GM18870 (cell line): ENCODE measurements around the gene HSD17B13.
"Not testable (repeated sequence)": the region's sequence is repeated elsewhere in the genome, so short reads cannot be mapped to it uniquely, and the experiment has no call there.

Experiments used
- ATAC-seq: cut with Tn5 transposase; IDR thresholded peaks from one replicate; pipeline ENCODE4 v1.9.1; 2021; ENCODE audit warnings: moderate library complexity; ENCODE audit not compliant: unreplicated experiment

The HSD17B13 gene

DNA sequence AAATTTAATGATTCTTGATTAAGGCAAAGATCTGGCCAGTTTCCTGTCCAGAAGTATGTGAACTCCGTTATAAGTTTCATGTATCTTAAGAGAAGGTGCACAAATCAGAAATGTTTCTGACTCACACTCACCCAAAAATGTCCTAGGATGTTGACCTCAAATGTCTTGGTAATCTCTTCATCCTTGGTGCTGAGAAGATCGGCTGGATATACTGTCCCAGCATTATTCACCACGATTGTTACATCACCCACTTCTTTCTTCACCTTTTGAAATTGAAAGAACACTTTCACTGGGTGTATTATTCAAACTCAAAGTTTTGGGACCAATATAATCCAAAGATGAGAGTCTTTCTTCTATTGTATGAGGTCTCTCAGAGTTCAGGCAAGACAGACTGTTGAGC is 5.7 kb downstream of the HSD17B13 start:
- ATAC-seq: no peak

DNA sequence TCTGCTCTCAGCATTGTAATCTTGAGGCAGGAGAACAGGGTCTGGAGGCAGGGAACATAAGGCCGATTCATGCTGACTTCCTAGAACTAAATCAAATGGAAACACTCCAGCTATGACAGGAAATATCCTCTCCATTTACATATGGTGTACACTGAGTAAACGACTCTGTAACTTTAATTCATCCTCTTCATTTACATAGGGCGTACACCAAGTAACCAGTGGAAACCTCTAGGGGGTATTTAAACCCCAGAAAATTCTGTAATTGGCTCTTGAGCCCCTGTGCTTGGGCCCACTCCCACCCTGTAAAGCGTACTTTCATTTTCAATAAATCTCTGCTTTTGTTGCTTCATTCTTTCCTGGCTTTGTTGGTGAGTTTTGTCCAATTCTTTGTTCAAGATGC is 7.7 kb downstream of the HSD17B13 start:
- not testable (repeated sequence) for ATAC-seq

DNA sequence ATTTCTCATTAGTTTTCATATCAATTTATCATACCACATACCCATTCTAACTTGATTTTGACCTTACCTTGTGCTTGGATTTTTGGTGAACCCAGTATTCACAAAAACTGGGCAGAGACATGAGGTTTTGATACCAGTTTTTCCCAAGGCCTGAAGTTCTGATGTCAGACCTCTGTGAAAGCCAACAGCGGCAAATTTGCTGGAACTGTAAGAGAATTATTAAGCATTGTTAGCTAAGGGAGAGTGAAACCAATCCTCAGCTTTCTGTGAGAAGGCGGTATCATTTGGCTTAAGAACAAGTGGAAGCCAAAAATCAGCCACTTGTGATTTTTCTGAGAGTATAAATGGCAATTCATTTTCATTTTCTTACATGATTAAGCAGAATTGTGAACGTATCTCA is 8.9 kb downstream of the HSD17B13 start:
- no peak for ATAC-seq

DNA sequence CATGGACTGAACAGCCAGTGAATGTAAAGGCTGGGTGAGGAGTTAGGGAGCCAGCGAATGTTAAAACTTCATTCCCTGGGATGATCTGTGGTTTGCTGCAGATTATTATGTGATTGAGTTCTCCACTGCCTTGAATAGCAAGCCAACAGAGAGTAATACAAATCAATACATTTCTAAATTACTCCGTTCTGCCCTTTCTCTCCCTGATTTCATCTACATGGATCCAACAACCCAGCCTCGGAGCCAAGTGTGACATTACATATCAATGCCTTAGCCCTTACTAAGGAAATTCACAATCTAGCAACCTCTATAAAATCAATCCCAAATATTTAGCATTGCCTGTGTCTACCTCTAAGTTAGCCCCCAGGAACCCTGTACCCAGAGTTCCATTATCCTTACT is 11.0 kb downstream of the HSD17B13 start:
- ATAC-seq: no peak

DNA sequence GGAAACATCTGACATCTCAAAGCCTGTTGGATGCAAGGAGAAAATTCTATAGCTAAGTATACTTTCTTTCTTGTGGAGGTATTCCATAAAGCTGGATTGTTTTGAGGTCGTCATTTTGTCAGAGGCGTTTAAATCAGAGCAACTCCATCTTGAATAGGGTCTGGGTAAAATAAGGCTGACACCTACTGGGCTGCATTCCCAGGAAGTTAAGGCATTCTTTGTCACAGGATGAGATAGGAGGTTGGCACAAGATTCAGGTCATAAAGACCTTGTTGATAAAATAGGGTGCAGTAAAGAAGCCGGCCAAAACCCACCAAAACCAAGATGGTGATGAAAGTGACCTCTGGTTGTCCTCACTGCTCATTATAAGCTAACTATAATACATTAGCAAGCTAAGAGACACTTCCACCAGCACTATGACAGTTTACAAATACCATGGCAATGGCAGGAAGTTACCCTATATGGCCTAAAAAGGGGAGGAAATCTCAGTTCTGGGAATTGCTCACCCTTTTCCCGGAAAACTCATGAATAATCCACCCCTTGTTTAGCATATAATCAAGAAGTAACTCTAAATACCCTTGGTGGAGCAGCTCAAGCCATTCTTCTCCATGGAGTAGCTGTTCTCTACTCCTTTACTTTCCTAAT is 11.9 kb downstream of the HSD17B13 start:
- ATAC-seq: no peak

DNA sequence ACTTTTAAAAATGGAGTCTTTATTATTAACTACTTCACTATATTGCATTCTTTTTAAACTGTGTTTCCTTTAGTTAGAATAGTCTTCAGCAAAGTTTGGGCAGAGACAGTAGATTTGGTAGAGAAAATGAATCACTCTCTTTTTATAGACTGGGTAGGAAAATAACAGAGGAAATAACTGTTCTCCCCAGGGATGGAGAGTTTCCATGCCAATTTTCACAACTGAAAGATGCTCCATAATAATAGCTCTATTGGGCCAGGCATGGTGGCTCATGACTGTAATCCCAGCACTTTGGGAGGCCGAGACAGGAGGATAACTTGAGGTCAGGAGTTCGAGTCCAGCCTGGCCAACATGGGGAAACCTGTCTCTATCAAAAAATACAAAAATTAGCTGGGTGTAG is 13.1 kb downstream of the HSD17B13 start:
- no peak for ATAC-seq

DNA sequence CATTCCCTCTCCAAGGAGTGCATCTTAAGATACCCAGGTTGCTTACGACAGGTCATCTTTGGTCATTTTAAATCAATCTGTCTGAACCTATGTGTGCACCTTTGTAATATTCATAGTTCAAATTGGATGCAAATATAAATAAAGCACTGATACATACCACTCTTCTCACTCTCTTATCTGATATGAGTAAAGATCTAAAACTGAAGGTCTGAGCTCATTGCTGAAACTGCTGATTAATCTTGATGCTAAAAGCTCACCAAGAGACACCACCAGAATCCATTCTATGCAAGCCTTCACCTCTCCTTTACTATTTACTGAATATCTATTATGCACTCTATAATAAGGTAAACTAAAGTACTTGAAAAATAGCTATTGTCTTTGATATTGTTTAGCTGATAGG is 16.6 kb downstream of the HSD17B13 start:
- peak; percentile 69 for ATAC-seq

DNA sequence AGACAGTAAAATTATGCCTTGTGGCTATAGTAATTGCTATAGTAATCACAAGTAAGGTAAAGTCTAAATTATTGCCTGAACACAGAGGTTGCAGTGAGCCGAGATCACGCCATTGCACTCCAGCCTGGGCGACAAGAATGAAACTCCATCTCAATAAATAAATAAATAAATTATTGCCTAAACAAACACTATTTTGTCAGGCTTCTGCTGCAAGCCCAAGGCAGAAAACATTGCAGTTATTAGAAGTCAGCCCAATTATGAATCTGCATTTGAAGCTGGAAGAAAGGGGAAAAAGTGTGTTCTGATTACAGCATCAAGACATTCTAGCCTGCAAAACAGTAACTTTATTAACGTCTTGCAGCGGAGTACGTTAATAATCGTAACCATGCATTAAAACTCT is 17.1 kb downstream of the HSD17B13 start:
- no peak for ATAC-seq

DNA sequence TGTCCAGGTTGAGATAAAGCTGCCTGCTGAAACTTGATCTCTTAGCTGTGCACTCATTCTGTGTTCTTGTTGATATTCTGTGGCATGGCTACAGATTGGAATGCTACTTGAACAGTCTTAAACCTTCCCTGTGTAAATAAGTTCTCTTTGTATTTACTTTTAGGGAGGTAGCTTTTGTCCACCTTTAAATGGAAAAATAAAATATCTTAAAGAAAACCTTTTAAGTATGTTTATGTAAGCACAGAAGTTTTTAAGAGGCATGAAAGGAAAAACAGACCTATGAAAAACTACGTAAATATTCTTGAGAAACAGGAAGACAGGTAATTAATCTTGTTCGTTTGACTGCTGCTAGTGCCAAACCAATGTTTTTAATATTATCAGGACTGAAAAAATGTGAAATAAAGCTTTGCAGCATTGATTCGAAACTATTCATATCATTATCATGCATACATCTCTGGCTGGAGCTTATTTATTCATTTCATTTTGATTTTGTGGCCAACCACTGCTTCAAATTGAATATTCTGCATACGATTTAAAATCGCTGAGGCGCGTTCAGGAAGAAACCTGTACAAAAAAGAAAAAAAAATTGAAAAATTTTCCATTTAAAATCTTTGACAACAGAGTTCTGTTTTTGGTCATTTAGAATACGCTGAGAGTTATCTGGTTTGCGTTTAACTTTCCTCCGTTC is 17.8 kb downstream of the HSD17B13 start:
- ATAC-seq: no peak

DNA sequence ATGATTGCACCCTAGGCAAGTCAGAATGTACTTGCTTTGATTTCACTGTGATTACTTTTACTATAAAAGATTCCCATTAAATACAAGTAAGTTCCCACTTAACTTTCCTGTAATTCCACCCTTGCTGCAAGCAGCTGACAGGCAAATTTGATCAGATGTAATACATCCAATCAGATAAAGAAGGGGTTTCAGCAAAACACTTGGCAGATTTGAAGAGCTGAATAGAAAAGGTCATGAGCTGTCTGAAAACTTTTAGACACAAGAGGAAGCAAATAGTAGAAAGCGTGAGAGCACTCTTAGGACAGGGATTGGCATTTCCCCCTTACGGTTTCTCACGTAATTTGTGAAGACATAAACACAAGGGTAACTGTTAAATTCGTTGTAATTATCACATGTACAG is 22.8 kb downstream of the HSD17B13 start:
- ATAC-seq: no peak

DNA sequence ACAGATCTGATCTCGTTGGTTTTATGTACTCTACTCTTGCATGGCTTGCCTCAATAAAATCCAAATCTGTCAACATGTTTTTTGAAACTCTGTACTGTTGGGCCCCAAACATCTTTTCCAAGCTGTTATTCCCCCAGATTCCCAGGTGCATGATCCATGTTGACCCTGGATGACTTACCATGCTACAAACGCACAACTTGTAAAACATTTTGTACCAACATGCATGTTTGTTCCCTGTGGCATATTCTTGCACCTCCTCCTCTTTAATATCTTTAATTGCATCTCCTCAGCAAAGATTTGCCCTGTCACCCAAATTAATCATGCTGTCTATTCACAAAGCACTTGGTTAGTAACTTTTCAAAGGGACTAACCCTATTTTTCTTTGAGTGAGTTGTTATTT is 24.3 kb downstream of the HSD17B13 start:
- ATAC-seq: no peak

DNA sequence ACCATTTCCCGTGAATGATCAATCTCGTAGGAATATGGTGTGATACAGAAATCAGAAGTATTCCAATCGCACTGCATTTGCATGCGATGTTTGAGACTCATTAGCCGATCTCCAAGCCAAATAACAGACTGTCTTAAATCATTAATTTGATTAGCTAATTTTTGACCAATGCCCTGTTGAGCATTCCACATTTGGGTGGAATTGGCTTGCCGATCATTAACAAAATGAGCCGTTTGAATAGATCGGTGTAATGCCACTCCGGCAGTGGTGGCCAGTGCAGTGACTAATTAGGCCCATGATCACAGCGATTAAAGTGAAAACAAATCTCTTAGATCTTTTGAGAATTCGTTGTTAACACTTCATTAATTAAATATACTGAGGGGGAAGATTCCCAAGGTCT is 27.8 kb downstream of the HSD17B13 start:
- not testable (repeated sequence) for ATAC-seq

DNA sequence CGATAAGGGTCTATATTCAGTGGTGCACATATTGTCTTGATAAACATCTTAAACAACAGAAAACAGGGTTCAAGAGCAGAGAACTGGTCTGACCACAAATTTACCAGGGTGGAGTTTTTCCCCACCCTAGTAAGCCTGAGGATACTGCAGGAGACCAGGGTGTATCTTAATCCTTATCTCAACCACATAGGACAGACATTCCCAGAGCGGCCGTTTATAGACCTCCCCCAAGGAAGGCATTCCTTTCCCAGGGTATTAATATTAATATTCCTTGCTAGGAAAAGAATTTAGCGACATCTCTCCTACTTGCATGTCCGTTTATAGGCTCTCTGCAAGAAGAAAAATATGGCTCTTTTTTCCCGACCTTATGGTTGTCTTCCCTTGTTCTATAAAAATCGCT is 28.8 kb downstream of the HSD17B13 start:
- ATAC-seq: not testable (repeated sequence)

DNA sequence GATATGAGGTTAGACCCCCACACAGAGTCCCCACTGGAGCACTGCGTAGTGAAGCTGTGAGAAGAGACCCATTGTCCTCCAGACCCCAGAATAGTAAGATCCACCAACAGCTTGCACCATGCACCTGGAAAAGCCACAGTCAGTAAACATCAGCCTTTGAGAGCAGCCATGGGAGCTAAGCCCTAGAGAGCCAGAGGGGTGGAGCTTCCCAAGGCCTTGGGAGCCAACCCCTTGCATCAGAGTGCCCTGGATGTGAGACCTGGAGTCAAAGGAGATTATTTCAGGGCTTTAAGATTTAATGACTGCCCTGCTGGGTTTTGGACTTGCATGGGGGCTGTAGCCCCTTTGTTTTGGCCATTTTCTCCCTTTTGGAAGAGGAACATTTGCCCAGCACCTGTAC is 35.7 kb downstream of the HSD17B13 start:
- no peak for ATAC-seq

DNA sequence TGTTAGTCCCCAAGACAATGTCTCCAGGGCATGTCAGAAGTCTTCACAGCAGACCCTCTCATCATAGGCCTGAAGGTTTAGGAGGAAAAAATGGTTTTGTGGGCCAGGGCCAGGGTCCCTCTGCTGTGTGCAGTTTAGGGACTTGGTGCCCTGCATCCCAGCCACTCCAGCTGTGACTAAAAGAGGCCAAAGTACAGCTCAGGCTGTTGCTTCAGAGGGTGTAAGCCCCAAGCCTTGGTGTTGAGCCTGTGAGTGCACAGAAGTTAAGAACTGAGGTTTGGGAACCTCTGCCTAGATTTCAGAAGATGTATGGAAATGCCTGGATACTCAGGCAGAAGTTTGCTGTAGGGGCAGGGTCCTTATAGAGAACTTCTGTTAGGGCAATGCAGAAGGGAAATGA is 38.4 kb downstream of the HSD17B13 start:
- not testable (repeated sequence) for ATAC-seq

DNA sequence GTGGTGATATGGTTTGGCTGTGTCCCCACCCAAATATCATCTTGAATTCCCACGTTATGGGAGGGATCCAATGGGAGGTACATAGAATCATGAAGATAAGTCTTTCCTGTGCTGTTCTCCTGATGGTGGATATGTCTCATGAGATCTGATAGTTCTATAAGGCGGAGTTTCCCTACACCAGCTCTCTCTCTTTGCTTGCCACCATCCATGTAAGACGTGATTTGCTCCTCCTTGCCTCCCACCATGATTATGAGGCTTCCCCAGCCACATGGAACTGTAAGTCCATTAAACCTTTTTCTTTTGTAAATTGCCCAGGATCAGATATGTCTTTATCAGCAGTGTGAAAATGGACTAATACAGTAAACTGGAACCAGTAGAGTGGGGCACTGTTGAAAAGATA is 39.5 kb downstream of the HSD17B13 start:
- no peak for ATAC-seq

DNA sequence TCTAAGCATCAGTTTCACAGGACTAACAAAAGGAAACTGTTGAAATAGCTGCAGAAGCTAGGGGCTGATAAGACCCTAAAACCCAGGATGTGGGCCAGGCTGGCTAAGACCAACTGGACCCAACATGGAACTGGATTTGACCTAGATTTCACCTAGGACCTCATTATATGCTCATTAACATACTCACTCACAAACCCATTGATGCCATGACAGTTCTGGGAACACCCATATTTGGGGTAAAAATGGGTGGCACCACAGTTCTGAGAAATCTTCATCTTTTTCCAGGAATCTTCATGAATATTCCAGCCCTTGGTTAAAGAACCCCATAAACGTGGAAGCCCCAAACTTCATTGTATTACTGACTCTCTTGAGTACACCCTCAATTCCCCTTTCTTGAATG is 41.1 kb downstream of the HSD17B13 start:
- ATAC-seq: no peak

DNA sequence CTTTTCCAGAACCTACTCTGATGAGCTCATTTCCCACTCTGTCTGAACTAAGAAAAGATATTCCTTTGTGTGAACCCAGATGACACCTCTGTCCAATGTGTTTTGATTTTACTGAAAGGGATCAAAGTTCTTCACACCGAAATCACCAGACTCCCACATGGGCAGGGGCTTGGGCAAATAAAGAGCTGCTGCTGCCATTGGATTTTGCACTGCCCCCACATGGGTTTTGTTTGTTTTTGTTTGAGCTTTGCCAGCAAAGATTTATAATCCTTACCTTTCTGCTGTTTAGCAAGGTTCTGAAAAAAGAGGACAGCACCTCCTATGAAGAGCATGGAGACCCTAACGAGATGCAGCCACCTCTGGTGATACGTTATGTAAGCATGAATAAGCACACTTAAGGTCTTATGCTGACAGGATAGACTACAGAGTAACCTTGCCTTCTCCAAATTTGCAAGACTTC is 44.3 kb downstream of the HSD17B13 start:
- no peak for ATAC-seq

DNA sequence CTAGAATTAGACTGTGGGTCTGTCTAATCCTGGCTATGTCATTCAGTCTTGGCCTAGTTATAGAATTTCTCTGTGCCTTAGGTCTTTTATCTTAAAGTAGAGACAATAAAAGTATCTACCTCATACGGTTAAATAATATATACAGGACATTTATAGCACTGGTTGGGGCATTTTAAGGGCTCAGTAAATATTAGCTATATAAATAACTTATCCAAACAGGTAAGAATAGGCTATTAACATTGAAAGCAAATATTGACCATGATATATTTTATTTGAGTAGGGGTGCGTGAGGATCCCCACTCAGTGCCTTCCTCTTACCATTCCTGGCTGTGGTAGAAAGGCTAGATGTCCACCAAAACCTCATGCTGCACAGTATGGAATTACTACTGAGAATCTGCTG is 47.4 kb downstream of the HSD17B13 start:
- no peak for ATAC-seq

DNA sequence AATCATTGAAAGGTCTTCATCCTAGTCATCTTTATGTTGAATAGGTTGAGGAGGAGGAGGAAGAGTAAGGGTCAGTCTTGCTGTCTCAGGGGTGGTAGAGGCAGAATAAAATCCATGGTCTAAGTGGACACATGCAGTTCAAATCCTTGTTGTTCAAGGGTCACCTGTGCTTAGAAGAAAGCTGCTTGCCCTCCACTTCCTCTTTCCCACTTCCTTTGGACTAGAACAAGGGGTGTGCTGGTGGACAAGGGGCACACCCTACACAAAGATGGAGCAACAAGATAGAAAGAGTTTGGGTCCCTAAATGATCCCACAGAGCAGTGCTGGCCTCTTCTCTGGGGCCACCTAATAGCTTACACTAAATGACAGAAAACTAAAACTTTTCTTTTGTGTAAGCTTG is 47.9 kb downstream of the HSD17B13 start:
- ATAC-seq: no peak

DNA sequence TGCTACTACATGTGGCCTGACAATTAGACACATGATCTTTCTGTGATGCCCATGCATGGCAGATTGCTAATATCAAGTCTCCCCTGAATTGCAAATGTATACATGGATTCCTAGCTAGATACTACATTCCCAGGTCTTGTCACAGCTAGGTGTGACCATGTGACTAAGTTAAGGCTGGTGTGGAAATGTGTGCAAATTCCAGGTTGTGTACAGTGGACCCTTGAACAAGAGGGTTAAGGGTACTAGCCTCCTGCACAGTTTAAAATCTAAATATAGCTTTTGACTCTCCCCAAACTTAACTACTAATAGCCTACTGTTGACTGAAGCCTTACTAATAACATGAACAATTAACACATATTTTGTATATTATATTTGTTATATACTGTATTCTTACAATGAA is 48.4 kb downstream of the HSD17B13 start:
- ATAC-seq: no peak

DNA sequence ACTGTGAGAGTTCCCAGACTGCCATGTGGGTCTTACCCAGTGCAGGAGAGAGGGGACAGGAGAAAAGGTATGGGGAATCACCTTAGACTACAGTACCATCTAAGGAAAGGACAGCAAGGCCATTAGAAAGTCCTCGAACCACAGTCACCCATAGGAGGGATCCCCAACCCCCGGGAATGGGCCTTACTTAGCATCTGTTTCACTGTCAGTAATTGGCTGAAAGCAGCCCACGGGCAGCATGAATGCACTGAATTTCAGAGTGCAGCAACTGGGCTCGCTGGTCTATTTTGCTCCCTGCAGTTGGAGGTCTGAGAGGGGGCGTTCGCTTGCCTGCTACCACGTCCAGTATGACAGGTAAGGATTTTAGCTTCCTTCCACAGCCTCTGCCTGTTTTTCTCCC is 51.9 kb downstream of the HSD17B13 start:
- no peak for ATAC-seq

DNA sequence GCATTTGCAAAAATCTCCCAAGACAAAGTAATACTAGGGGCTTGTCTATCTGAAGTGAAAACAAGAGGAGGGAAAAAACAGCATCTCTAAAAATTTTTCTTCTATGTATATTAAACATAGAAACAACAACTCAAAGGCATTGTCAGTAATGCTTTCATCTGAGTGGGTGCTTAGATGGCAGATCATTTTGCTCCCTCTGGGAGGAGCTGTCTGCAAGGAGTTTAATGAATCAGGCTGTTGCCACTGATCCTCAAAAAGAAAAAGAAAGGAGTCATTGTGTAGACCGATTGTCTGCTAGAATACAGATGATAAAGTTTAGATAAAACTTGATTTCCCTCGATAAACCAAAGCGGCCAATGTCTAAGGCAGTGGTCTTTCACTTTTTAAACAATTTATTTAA is 52.5 kb downstream of the HSD17B13 start:
- no peak for ATAC-seq
